IMR-90 (cell line): ENCODE measurements around the gene NUFIP1. TPM values are rescaled to one million over a fixed set of nuclear protein-coding genes. Genes with fewer than 3 reads are reported as not detected.

Source experiments
- ATAC-seq: fragments of 200-7000 bp; cut with Tn5 transposase; 2 replicates; pipeline ENCODE4 v1.9.1; 2020; ENCODE audit warnings: low read depth, mild to moderate bottlenecking, moderate library complexity
- BruUV-seq: library from RNA; stranded (reverse); fragments of 400-500 nt; replicated peaks from 2 replicates; lab custom pipeline; 2021; lab: Mats Ljungman, UMichigan
- CTCF ChIA-PET: fragments of 300-600 bp; formaldehyde crosslinking; extraction: SDS; loops from one replicate; lab custom pipeline; 2021; ENCODE audit warnings: antibody characterized with exemption; lab: Yijun Ruan, JAX
- POLR2A ChIA-PET: fragments of 300-600 bp; sonication (Branson Sonifier 250); formaldehyde crosslinking; loops from one replicate; lab custom pipeline; 2022; ENCODE audit warnings: antibody characterized with exemption; ENCODE audit not compliant: unreplicated experiment; lab: Charles Lee
- DNase-seq: peaks from one replicate; pipeline ENCODE4 v3.0.0; 2013
- H2AFZ ChIP-seq: replicated peaks from 2 replicates; pipeline ENCODE3; 2013; ENCODE audit warnings: low read length, mild to moderate bottlenecking; ENCODE audit not compliant: poor library complexity
- H2AK5ac ChIP-seq: 2 replicates; pipeline ENCODE4 v1.6.1; 2013; ENCODE audit warnings: low read depth, low read length, inconsistent platforms
- H2AK9ac ChIP-seq: replicated peaks from 2 replicates; pipeline ENCODE3; 2013; ENCODE audit warnings: mild to moderate bottlenecking, low read depth, low read length, moderate library complexity; ENCODE audit not compliant: poor library complexity
- H2BK120ac ChIP-seq: 2 replicates; pipeline ENCODE4 v1.6.1; 2013; ENCODE audit warnings: low read depth, low read length, inconsistent platforms
- H2BK15ac ChIP-seq: 3 replicates; pipeline ENCODE4 v1.6.1; 2013; ENCODE audit warnings: low read depth, low read length, inconsistent platforms
- H2BK20ac ChIP-seq: 2 replicates; pipeline ENCODE4 v1.6.1; 2013; ENCODE audit warnings: low read depth, mild to moderate bottlenecking, inconsistent platforms, low read length, moderate library complexity
- H2BK5ac ChIP-seq: 2 replicates; pipeline ENCODE4 v1.6.1; 2013; ENCODE audit warnings: mild to moderate bottlenecking, low read depth, low read length, inconsistent platforms; ENCODE audit not compliant: poor library complexity, severe bottlenecking
- H3K14ac ChIP-seq: replicated peaks from 2 replicates; pipeline ENCODE4 v1.6.1; 2013; ENCODE audit warnings: low read depth, low read length, inconsistent platforms
- H3K18ac ChIP-seq: 2 replicates; pipeline ENCODE4 v1.6.1; 2013; ENCODE audit warnings: low read depth, low read length, control low read depth
- H3K23ac ChIP-seq: 2 replicates; pipeline ENCODE4 v1.6.1; 2013; ENCODE audit warnings: low read depth, low read length, inconsistent platforms
- H3K27ac ChIP-seq: 2 replicates; pipeline ENCODE4 v1.5.1; 2013; ENCODE audit warnings: mild to moderate bottlenecking, control low read depth, low read length; ENCODE audit not compliant: insufficient read depth
- H3K27me3 ChIP-seq: 2 replicates; pipeline ENCODE4 v1.6.1; 2013; ENCODE audit warnings: low read length; ENCODE audit not compliant: control insufficient read depth, insufficient read depth
- H3K36me3 ChIP-seq: 2 replicates; pipeline ENCODE4 v1.6.1; 2013; ENCODE audit warnings: low read length, mixed read lengths; ENCODE audit not compliant: control insufficient read depth, insufficient read depth
- H3K4ac ChIP-seq: 2 replicates; pipeline ENCODE4 v1.6.1; 2013; ENCODE audit warnings: low read depth, low read length, inconsistent platforms
- H3K4me1 ChIP-seq: 2 replicates; pipeline ENCODE4 v1.6.1; 2013; ENCODE audit warnings: low read length, mixed read lengths; ENCODE audit not compliant: control insufficient read depth, insufficient read depth
- H3K4me2 ChIP-seq: 2 replicates; pipeline ENCODE4 v1.6.1; 2013; ENCODE audit warnings: low read depth, mild to moderate bottlenecking, control low read depth, low read length, moderate library complexity
- H3K4me3 ChIP-seq: 2 replicates; pipeline ENCODE4 v1.5.1; 2013; ENCODE audit warnings: low read depth, mild to moderate bottlenecking, control low read depth, low read length, moderate library complexity; ENCODE audit not compliant: insufficient read depth
- H3K56ac ChIP-seq: 2 replicates; pipeline ENCODE4 v1.6.1; 2013; ENCODE audit warnings: low read length, inconsistent platforms; ENCODE audit not compliant: insufficient read depth; ENCODE audit errors: extremely low read depth
- H3K79me1 ChIP-seq, 2 experiments: 2 replicates each; pipeline ENCODE4 v1.6.1; 2013; ENCODE audit warnings: low read length in 2 of 2, inconsistent platforms in 1 of 2, low read depth in 1 of 2
- H3K9ac ChIP-seq: 2 replicates; pipeline ENCODE4 v1.6.1; 2013; ENCODE audit warnings: low read depth, low read length, control low read depth
- H3K9me1 ChIP-seq: 2 replicates; pipeline ENCODE4 v1.6.1; 2013; ENCODE audit warnings: low read length, inconsistent platforms; ENCODE audit not compliant: insufficient read depth
- H3K9me3 ChIP-seq: 2 replicates; pipeline ENCODE4 v1.6.1; 2013; ENCODE audit warnings: low read length; ENCODE audit not compliant: control insufficient read depth, insufficient read depth
- H4K20me1 ChIP-seq: 2 replicates; pipeline ENCODE4 v1.6.1; 2013; ENCODE audit warnings: low read length, inconsistent platforms; ENCODE audit not compliant: insufficient read depth
- H4K5ac ChIP-seq: 2 replicates; pipeline ENCODE4 v1.6.1; 2013; ENCODE audit warnings: mild to moderate bottlenecking, low read depth, low read length, control low read depth
- H4K8ac ChIP-seq, 2 experiments: 2 replicates each; pipeline ENCODE4 v1.6.1; 2013; ENCODE audit warnings: low read depth in 2 of 2, low read length in 2 of 2, control low read depth in 1 of 2, inconsistent platforms in 1 of 2
- H4K91ac ChIP-seq: 2 replicates; pipeline ENCODE4 v1.6.1; 2013; ENCODE audit warnings: low read depth, low read length, inconsistent platforms; ENCODE audit not compliant: insufficient read depth
- RCOR1 ChIP-seq: IDR thresholded peaks from 2 replicates; pipeline ENCODE4 v1.6.1; 2012; ENCODE audit warnings: mild to moderate bottlenecking, low read length, improper control_type of control experiment; ENCODE audit not compliant: insufficient replicate concordance
- RFX5 ChIP-seq: IDR thresholded peaks from 2 replicates; pipeline ENCODE4 v1.8.0; 2012; ENCODE audit warnings: low read depth, mild to moderate bottlenecking, low read length, moderate library complexity
- USF2 ChIP-seq: fragments of 150-350 bp; IDR thresholded peaks from 2 replicates; pipeline ENCODE4 v1.6.1; 2017; ENCODE audit warnings: mild to moderate bottlenecking, antibody characterized with exemption, low read length, low read depth
- WGBS, 2 experiments: methylation state at CpG; one replicate each; pipeline versions ENCODE4 v1.1.5 to v1.1.7; 2013; ENCODE audit warnings: missing lambda C conversion rate in 2 of 2; ENCODE audit not compliant: insufficient read length in 1 of 2; ENCODE audit errors: extremely low coverage in 2 of 2; 5-methylcytosine and 5-hydroxymethylcytosine counted together
- dilution Hi-C: fragments of 300-500 bp; cut with HindIII; formaldehyde crosslinking; loops from one replicate; pipeline ENCODE4 v1.14.3; 2018; ENCODE audit warnings: low sequenced_read_pairs; ENCODE audit not compliant: unreplicated experiment
- in situ Hi-C: fragments of 300-500 bp; cut with MboI; formaldehyde crosslinking; loops from 3 replicates; pipeline ENCODE4 v1.14.3; 2019; ENCODE audit warnings: low sequenced_read_pairs, inconsistent platforms, mixed read lengths
- intact Hi-C: fragments of 100-400 bp; cut with micrococcal nuclease; formaldehyde crosslinking; loops from 2 replicates; pipeline ENCODE4 v1.10.0; 2022
- polyA plus RNA-seq, 3 experiments: library from polyadenylated mRNA; depleted of rRNA; stranded (reverse); fragments of >200 nt; gene quantifications; 2 replicates each; pipeline ENCODE4 v1.2.3, GENCODE V29; 2012; ENCODE audit warnings: low replicate concordance in 1 of 3
- total RNA-seq: library from RNA; depleted of rRNA; stranded (reverse); fragments of >200 nt; gene quantifications from 2 replicates; pipeline ENCODE4 v1.2.3, GENCODE V29; 2012

The NUFIP1 gene
- total and polyA plus RNA-seq, 2 of the 4 experiments (the other 2 are of a cell fraction): 1.4 to 2.3 TPM

DNA sequence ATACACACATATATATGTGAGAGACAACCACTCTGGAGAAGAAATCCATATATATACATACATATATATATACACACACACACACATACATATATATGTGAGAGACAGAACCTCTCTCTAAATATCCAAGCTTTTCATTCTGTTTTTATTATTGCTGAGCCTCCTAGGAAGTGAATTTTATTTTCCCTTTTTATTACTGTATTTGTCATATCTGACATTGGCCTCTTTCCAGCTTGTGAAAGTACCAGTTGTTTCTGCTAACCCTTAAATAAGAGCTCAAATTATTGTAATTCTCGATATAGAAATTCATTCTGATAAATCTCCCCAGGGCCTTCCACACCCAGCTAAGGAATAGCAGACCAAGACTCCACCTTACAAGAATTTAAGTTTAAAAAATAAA lies 81.0 kb downstream of the NUFIP1 start:
- dilution Hi-C loops: no loop called here
- no peak overlapping the region for H4K8ac ChIP-seq
- H3K14ac ChIP-seq: no peak overlapping the region
- H3K79me1 ChIP-seq: no peaks in the 10 kb centered on the region
- H3K56ac ChIP-seq: no peak overlapping the region
- intact Hi-C loops: no loop called here
- H3K23ac ChIP-seq: no peak overlapping the region
- no peak overlapping the region for H2AK5ac ChIP-seq
- ChIA-PET POLR2A (no interaction called here), CTCF (interaction anchor here (0.5 to 2.0 kb wide), 3 partner anchors 9 to 767 kb away, joined by 3 to 4 read pairs (median 4); no protein-coding TSS in a partner anchor)
- H4K5ac ChIP-seq: no peak overlapping the region
- H2AK9ac ChIP-seq: no peak overlapping the region
- no peak overlapping the region for H3K4me2 ChIP-seq
- H3K9ac ChIP-seq: no peak overlapping the region
- no TSS peak for BruUV-seq
- H3K27ac ChIP-seq: no peak overlapping the region
- peaks cover 26% of the 10 kb centered on the region for H3K4me1 ChIP-seq
- no peak overlapping the region for H3K4me3 ChIP-seq
- no peak overlapping the region for H3K4ac ChIP-seq
- no peak overlapping the region for H2AFZ ChIP-seq
- no CpG with 5 or more reads among the region's 1 CpG for WGBS, 2 experiments
- no peak for ATAC-seq
- in situ Hi-C loops: no loop called here
- DNase-seq: no peak
- no peak overlapping the region for H4K91ac ChIP-seq
- H2BK5ac ChIP-seq: no peak overlapping the region
- peaks cover 14% of the 10 kb centered on the region for H3K9me1 ChIP-seq
- no peaks in the 10 kb centered on the region for H3K36me3 ChIP-seq
- TF ChIP-seq USF2 (no peak), RFX5 (no peak), RCOR1 (no peak)
- no peak overlapping the region for H2BK20ac ChIP-seq
- no peaks in the 10 kb centered on the region for H3K27me3 ChIP-seq
- no peak overlapping the region for H2BK120ac ChIP-seq
- no peaks in the 10 kb centered on the region; the same call in 1 of the 2 replicates for H4K20me1 ChIP-seq
- peaks cover 4% of the 10 kb centered on the region for H3K9me3 ChIP-seq
- H3K18ac ChIP-seq: no peak overlapping the region
- no peak overlapping the region for H2BK15ac ChIP-seq
